ENCODE results near the gene SUMF1. TPM values are rescaled to one million over a fixed set of nuclear protein-coding genes. Genes with fewer than 3 reads are reported as not detected.
A peak's percentile ranks its signal among the peaks of the same experiment; 100 is the strongest.

The SUMF1 gene
- total and polyA plus RNA-seq, 4 donors = 13.0 to 34.2 (median 23.5) TPM

- TF ChIP-seq REST (IDR thresholded peaks at IDR 0.05) = no peak
- no peak for TF ChIP-seq RAD21 (IDR thresholded peaks at IDR 0.05)
- no peak for TF ChIP-seq MAX (IDR thresholded peaks at IDR 0.05)
- no peak for TF ChIP-seq NR2F2 (IDR thresholded peaks at IDR 0.05)
- TF ChIP-seq YY1 (IDR thresholded peaks at IDR 0.05) = no peak
Measured at GRCh38 chr3:4362523-4362922, 104.5 kb downstream of the SUMF1 start (continued).

- DNase-seq (ENCODE audit: low spot score) = no peak
- 40% methylated on average over 6 of the region's 6 CpGs for WGBS
- Histone ChIP-seq H3K9me3 (ENCODE audit: control insufficient read depth in 4 of 4, low read length in 3 of 4) (no peaks in the 10 kb centered on the region), H3K27ac (ENCODE audit: low read depth in 1 of 2, low read length in 2 of 2) (peak overlapping the region in 1 of 2 donors; percentile 30), H3K36me3 (ENCODE audit: control insufficient read depth in 4 of 4, insufficient read depth in 3 of 4, low read depth in 1 of 4, low read length in 3 of 4) (peaks cover 0 to 4% (median 0%) of the 10 kb centered on the region in 4 donors), H3K9ac (ENCODE audit: low read depth in 1 of 2, low read length in 2 of 2) (no peak overlapping the region), H3K4me1 (ENCODE audit: control insufficient read depth in 4 of 4, insufficient read depth in 4 of 4, low read length in 3 of 4) (peaks cover 4 to 16% (median 11%) of the 10 kb centered on the region in 4 donors), H3K27me3 (ENCODE audit: control insufficient read depth in 4 of 4, insufficient read depth in 4 of 4, low read length in 3 of 4) (no peaks in the 10 kb centered on the region), H3K4me3 (ENCODE audit: low read depth in 1 of 3, low read length in 3 of 3) (no peak overlapping the region)
- TF ChIP-seq FOXA1 (IDR thresholded peaks at IDR 0.05) = no peak
- TF ChIP-seq SP1 (IDR thresholded peaks at IDR 0.05) = peak; percentile 73
- TF ChIP-seq EGR1 (IDR thresholded peaks at IDR 0.05; ENCODE audit: low read depth in 2 of 2) = no peak
- TF ChIP-seq REST (IDR thresholded peaks at IDR 0.05) = peak; percentile 34
- TF ChIP-seq TAF1 (conservative IDR thresholded peaks at IDR 0.05) = no peak
- no peak for TF ChIP-seq ATF3 (IDR thresholded peaks at IDR 0.05)
- peak; percentile 53 to 60 for TF ChIP-seq HNF4A (conservative IDR thresholded peaks at IDR 0.05)
- no peak for TF ChIP-seq GABPA (IDR thresholded peaks at IDR 0.05 in 1 of 2, conservative IDR thresholded peaks at IDR 0.05 in 1 of 2)
- peak in 1 of 2 donors; percentile 16 for TF ChIP-seq RAD21 (IDR thresholded peaks at IDR 0.05)
- TF ChIP-seq HNF4G (IDR thresholded peaks at IDR 0.05) = peak; percentile 45
- TF ChIP-seq ZBTB33 (IDR thresholded peaks at IDR 0.05) = no peak
- no peak for TF ChIP-seq NR2F2 (IDR thresholded peaks at IDR 0.05)
- no peak for TF ChIP-seq JUND (IDR thresholded peaks at IDR 0.05)
- peak; percentile 26 for TF ChIP-seq MAX (IDR thresholded peaks at IDR 0.05)
- peak; percentile 51 to 75 for TF ChIP-seq RXRA (IDR thresholded peaks at IDR 0.05)
- no peak for TF ChIP-seq FOXA2 (IDR thresholded peaks at IDR 0.05)
- TF ChIP-seq CTCF (IDR thresholded peaks at IDR 0.05; ENCODE audit: low read depth, low read length, missing input control) = no peak
- TF ChIP-seq YY1 (IDR thresholded peaks at IDR 0.05) = peak; percentile 54
Measured at GRCh38 chr3:4360817-4361216, 106.3 kb downstream of the SUMF1 start.
